HepG2 (cell line): Measurements from ENCODE around the gene GLB1L. TPM values are rescaled to one million over a fixed set of nuclear protein-coding genes. Genes with fewer than 3 reads are reported as not detected.

Source experiments
- ARHGAP35 ChIP-seq: sonication (generic); formaldehyde crosslinking; IDR thresholded peaks from 2 replicates; pipeline ENCODE4 v1.9.0; 2022; ENCODE audit warnings: mild to moderate bottlenecking, inconsistent platforms, moderate library complexity, missing genetic modification reagents, borderline replicate concordance
- ERF ChIP-seq: IDR thresholded peaks from 2 replicates; pipeline ENCODE4 v1.6.1; 2018; ENCODE audit warnings: missing biosample characterization, missing genetic modification reagents
- JARID2 ChIP-seq: sonication (generic); formaldehyde crosslinking; IDR thresholded peaks from 2 replicates; pipeline ENCODE4 v1.8.1; 2023; ENCODE audit warnings: missing genetic modification reagents, inconsistent platforms; ENCODE audit not compliant: insufficient replicate concordance
- KLF9 ChIP-seq: IDR thresholded peaks from 2 replicates; pipeline ENCODE4 v1.6.1; 2016; ENCODE audit warnings: low read depth
- MAF1 ChIP-seq: sonication (generic); formaldehyde crosslinking; IDR thresholded peaks from 2 replicates; pipeline ENCODE4 v1.5.0; 2020; ENCODE audit warnings: missing genetic modification reagents, borderline replicate concordance
- NR2F1 ChIP-seq, 2 experiments: fragments of 450-650 bp in 1 of 2; formaldehyde crosslinking in 1 of 2; IDR thresholded peaks; 2 replicates each; pipeline versions ENCODE4 v1.5.0 to v1.6.1; 2016 to 2020; ENCODE audit warnings: mild to moderate bottlenecking in 1 of 2, missing compliant biosample characterization in 1 of 2, missing genetic modification reagents in 1 of 2, moderate library complexity in 1 of 2
- PATZ1 ChIP-seq: sonication (generic); formaldehyde crosslinking; IDR thresholded peaks from 2 replicates; pipeline ENCODE4 v1.4.0; 2020; ENCODE audit warnings: missing genetic modification reagents
- SCMH1 ChIP-seq: sonication (generic); formaldehyde crosslinking; IDR thresholded peaks from 2 replicates; pipeline ENCODE4 v1.9.0; 2021; ENCODE audit warnings: missing genetic modification reagents, mild to moderate bottlenecking, borderline replicate concordance
- TCF7L2 ChIP-seq: IDR thresholded peaks from 2 replicates; pipeline ENCODE4 v1.6.1; 2011; ENCODE audit warnings: mild to moderate bottlenecking, low read depth, low read length, moderate library complexity
- THAP9 ChIP-seq: sonication (generic); formaldehyde crosslinking; IDR thresholded peaks from 2 replicates; pipeline ENCODE4; 2020; ENCODE audit warnings: missing genetic modification reagents, mild to moderate bottlenecking, borderline replicate concordance
- ZFP36L2 ChIP-seq: sonication (generic); formaldehyde crosslinking; IDR thresholded peaks from 2 replicates; pipeline ENCODE4 v1.4.0; 2020; ENCODE audit warnings: missing genetic modification reagents
- ZFP91 ChIP-seq: sonication (generic); formaldehyde crosslinking; IDR thresholded peaks from 2 replicates; pipeline ENCODE4 v1.9.0; 2022; ENCODE audit warnings: missing genetic modification reagents, mild to moderate bottlenecking, borderline replicate concordance
- ZNF281 ChIP-seq: sonication (generic); formaldehyde crosslinking; IDR thresholded peaks from 2 replicates; pipeline ENCODE4 v1.4.0; 2020; ENCODE audit warnings: missing genetic modification reagents, borderline replicate concordance
- ZNF678 ChIP-seq: sonication (generic); formaldehyde crosslinking; IDR thresholded peaks from 2 replicates; pipeline ENCODE4 v1.4.0; 2020; ENCODE audit warnings: mild to moderate bottlenecking, missing genetic modification reagents
- polyA plus RNA-seq, 8 experiments: library from polyadenylated mRNA; depleted of rRNA in 3 of 8; stranded (reverse) in 7 of 8; unstranded in 1 of 8; fragments of >200 nt; fragmentation: Illumina TruSeq in 4 of 8; extraction: Trizol in 4 of 8; gene quantifications; 2 replicates each; pipeline versions ENCODE4 v1.2.1 to v1.2.3, GENCODE V29; 2011 to 2016; ENCODE audit warnings: low read depth in 4 of 8, missing spikeins in 1 of 8, mixed read lengths in 1 of 8; ENCODE audit not compliant: insufficient read depth in 1 of 8
- total RNA-seq, 5 experiments: library from RNA; depleted of rRNA; stranded (reverse); fragments of >200 nt; fragmentation: Illumina TruSeq; extraction: Trizol; gene quantifications; 2 replicates each; pipeline ENCODE4 v1.2.3, GENCODE V29; 2016; ENCODE audit warnings: low read depth in 1 of 5
- TF ChIP-seq, protein P1 (sequence below): sonication (generic); formaldehyde crosslinking; IDR thresholded peaks from 2 replicates; pipeline ENCODE4 v1.5.1; 2020; ENCODE audit warnings: missing genetic modification reagents, mild to moderate bottlenecking, borderline replicate concordance

GLB1L gene
- total and polyA plus RNA-seq, 2 of the 13 experiments (the other 11 are each of a cell fraction or from before 2014, with no cell fraction given): 6.8 to 7.3 TPM

DNA sequence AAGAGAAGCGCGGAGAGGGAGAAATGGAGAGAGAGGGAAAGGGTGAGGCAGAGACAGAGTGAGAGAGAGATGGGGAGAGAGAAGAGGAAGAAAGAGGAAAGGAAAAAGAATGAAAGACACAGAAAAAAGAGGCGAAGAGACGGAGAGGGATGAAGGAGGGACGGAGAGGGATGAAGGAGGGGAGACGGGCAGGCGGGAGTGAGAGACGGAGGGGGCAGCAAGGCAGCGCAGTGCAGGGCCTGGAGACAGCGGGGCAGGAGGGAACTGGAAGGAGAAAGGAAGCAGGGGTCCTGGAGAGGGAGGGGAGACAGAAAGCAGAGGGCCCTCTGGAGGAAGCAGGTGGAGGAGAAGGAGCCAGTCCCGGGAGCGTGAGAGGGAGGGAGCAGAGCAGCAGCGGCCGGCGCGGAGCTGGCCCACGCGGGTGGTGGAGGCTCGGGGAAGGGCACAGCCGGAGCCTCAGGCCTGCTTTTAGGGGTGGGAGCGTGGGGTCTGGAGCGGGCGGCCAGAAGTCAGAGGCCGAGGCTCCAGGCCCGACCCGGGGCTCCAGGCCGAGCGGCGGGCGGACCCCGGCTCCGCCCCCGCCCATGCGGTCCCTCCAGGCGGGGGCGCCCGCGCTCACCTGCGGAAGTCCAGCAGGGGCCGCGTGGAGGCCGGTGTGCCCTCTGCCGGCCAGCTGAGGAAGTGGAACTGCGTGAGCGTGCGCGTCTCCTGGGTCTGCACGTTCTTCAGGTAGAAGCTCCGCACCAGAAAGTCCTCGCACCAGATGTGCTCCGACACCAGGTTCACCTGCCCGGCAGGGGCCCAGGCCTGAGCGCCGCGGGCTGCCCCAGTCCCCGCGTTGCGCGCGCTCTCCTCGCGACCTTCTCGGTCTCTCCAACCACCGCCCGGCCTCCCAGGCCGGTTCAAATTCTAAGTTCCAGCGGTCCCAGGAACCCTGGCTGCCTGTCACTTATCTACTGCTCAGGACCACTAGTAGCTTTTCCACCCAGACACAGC, 49.4 kb upstream of the GLB1L start (continued):
- TF ChIP-seq ZFP91 (peak; percentile 95), TCF7L2 (no peak), NR2F1 (CRISPR knock-in tag; IDR thresholded peaks at IDR 0.05) (no peak), SCMH1 (CRISPR knock-in tag) (no peak), THAP9 (CRISPR knock-in tag) (no peak; the same call in 1 of the 2 replicates), PATZ1 (CRISPR knock-in tag) (peak; percentile 83), ZNF678 (CRISPR knock-in tag) (0 out of 2 replicates have a peak, but pooled peaks have one; percentile 43), ZNF281 (CRISPR knock-in tag) (no peak), KLF9 (CRISPR knock-in tag) (0 out of 2 replicates have a peak, but pooled peaks have one; percentile 34), ARHGAP35 (CRISPR knock-in tag) (no peak; the same call in 1 of the 2 replicates), ZFP36L2 (CRISPR knock-in tag) (no peak), MAF1 (CRISPR knock-in tag) (no peak), ERF (peak; percentile 98), JARID2 (CRISPR knock-in tag) (no peak)
- TF ChIP-seq, protein P1, sequence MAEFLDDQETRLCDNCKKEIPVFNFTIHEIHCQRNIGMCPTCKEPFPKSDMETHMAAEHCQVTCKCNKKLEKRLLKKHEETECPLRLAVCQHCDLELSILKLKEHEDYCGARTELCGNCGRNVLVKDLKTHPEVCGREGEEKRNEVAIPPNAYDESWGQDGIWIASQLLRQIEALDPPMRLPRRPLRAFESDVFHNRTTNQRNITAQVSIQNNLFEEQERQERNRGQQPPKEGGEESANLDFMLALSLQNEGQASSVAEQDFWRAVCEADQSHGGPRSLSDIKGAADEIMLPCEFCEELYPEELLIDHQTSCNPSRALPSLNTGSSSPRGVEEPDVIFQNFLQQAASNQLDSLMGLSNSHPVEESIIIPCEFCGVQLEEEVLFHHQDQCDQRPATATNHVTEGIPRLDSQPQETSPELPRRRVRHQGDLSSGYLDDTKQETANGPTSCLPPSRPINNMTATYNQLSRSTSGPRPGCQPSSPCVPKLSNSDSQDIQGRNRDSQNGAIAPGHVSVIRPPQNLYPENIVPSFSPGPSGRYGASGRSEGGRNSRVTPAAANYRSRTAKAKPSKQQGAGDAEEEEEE: no peak
